ENCODE results near the gene PEX3.

Gene PEX3

GRCh38 chr6:143450453-143451371 is at the start of gene PEX3, which contains the start of gene ADAT2:
PEX3 (plus strand) TSS chr6:143450805; CDS start chr6:143451043, 238 bp downstream.
ADAT2 (minus strand) TSS chr6:143450695; CDS start chr6:143450658, 37 bp downstream.
- Mint-ChIP-seq H3K9me3 (no peaks in the 10 kb centered on the region), H3K4me1 (peaks cover 52% of the 10 kb centered on the region), H3K27me3 (no peaks in the 10 kb centered on the region), H3K27ac (peak within 1 kb of the TSS; percentile 99), H3K4me3 (peak within 1 kb of the TSS; percentile 99), H3K36me3 (peaks cover 3% of the 10 kb centered on the region)

- H3K9me3 Mint-ChIP-seq: no peaks in the 10 kb centered on the region
- no peak overlapping the region for H3K4me3 Mint-ChIP-seq
- H3K27me3 Mint-ChIP-seq: no peaks in the 10 kb centered on the region
- H3K27ac Mint-ChIP-seq: no peak overlapping the region
- H3K36me3 Mint-ChIP-seq: no peaks in the 10 kb centered on the region
- peaks cover 26% of the 10 kb centered on the region for H3K4me1 Mint-ChIP-seq
These were observed 49.5 kb upstream of the PEX3 start for GRCh38 chr6:143401068-143401446.

GRCh38 chr6:143401636-143402370 is 48.8 kb upstream of the PEX3 start:
- Mint-ChIP-seq H3K9me3 (no peaks in the 10 kb centered on the region), H3K4me1 (peaks cover 26% of the 10 kb centered on the region), H3K36me3 (no peaks in the 10 kb centered on the region), H3K4me3 (no peak overlapping the region), H3K27ac (no peak overlapping the region), H3K27me3 (peaks cover 1% of the 10 kb centered on the region)

- Mint-ChIP-seq H3K36me3 (no peaks in the 10 kb centered on the region), H3K27me3 (peaks cover 1% of the 10 kb centered on the region), H3K9me3 (no peaks in the 10 kb centered on the region), H3K4me1 (peaks cover 26% of the 10 kb centered on the region), H3K4me3 (no peak overlapping the region), H3K27ac (no peak overlapping the region)
These were observed 47.8 kb upstream of the PEX3 start for GRCh38 chr6:143402721-143403336.

GRCh38 chr6:143405373-143406154 is 45.0 kb upstream of the PEX3 start:
- Mint-ChIP-seq H3K27me3 (peaks cover 1% of the 10 kb centered on the region), H3K4me1 (peaks cover 16% of the 10 kb centered on the region), H3K36me3 (peaks cover 2% of the 10 kb centered on the region), H3K4me3 (no peak overlapping the region), H3K9me3 (no peaks in the 10 kb centered on the region), H3K27ac (no peak overlapping the region)

- Mint-ChIP-seq H3K4me3 (no peak overlapping the region), H3K4me1 (peaks cover 5% of the 10 kb centered on the region), H3K36me3 (peaks cover 2% of the 10 kb centered on the region), H3K27me3 (peaks cover 1% of the 10 kb centered on the region), H3K9me3 (no peaks in the 10 kb centered on the region), H3K27ac (no peak overlapping the region)
These were observed 43.9 kb upstream of the PEX3 start for GRCh38 chr6:143406673-143407072.

- H3K27ac Mint-ChIP-seq: no peak overlapping the region
- no peak overlapping the region for H3K4me3 Mint-ChIP-seq
- peaks cover 1% of the 10 kb centered on the region for H3K27me3 Mint-ChIP-seq
- H3K4me1 Mint-ChIP-seq: no peaks in the 10 kb centered on the region
- H3K36me3 Mint-ChIP-seq: peaks cover 3% of the 10 kb centered on the region
- no peaks in the 10 kb centered on the region for H3K9me3 Mint-ChIP-seq
These were observed 42.3 kb upstream of the PEX3 start for GRCh38 chr6:143408151-143408786.

- no peaks in the 10 kb centered on the region for H3K4me1 Mint-ChIP-seq
- no peak overlapping the region for H3K27ac Mint-ChIP-seq
- H3K27me3 Mint-ChIP-seq: peaks cover 1% of the 10 kb centered on the region
- no peaks in the 10 kb centered on the region for H3K9me3 Mint-ChIP-seq
- peaks cover 4% of the 10 kb centered on the region for H3K36me3 Mint-ChIP-seq
- no peak overlapping the region for H3K4me3 Mint-ChIP-seq
These were observed 41.8 kb upstream of the PEX3 start for GRCh38 chr6:143408787-143409162.

- H3K9me3 Mint-ChIP-seq: no peaks in the 10 kb centered on the region
- H3K27ac Mint-ChIP-seq: no peak overlapping the region
- no peak overlapping the region for H3K4me3 Mint-ChIP-seq
- peaks cover 6% of the 10 kb centered on the region for H3K36me3 Mint-ChIP-seq
- peaks cover 1% of the 10 kb centered on the region for H3K27me3 Mint-ChIP-seq
- no peaks in the 10 kb centered on the region for H3K4me1 Mint-ChIP-seq
These were observed 39.7 kb upstream of the PEX3 start for GRCh38 chr6:143410859-143411270.

GRCh38 chr6:143414769-143415168 is 35.8 kb upstream of the PEX3 start:
- H3K4me1 Mint-ChIP-seq: no peaks in the 10 kb centered on the region
- H3K27me3 Mint-ChIP-seq: no peaks in the 10 kb centered on the region
- H3K27ac Mint-ChIP-seq: no peak overlapping the region
- H3K4me3 Mint-ChIP-seq: no peak overlapping the region
- H3K36me3 Mint-ChIP-seq: peaks cover 4% of the 10 kb centered on the region
- no peaks in the 10 kb centered on the region for H3K9me3 Mint-ChIP-seq

- Mint-ChIP-seq H3K27ac (no peak overlapping the region), H3K27me3 (no peaks in the 10 kb centered on the region), H3K9me3 (no peaks in the 10 kb centered on the region), H3K4me1 (no peaks in the 10 kb centered on the region), H3K4me3 (no peak overlapping the region), H3K36me3 (peaks cover 8% of the 10 kb centered on the region)
These were observed 31.1 kb upstream of the PEX3 start for GRCh38 chr6:143419526-143419925.

GRCh38 chr6:143426026-143426425 is 24.6 kb upstream of the PEX3 start:
- peaks cover 6% of the 10 kb centered on the region for H3K36me3 Mint-ChIP-seq
- no peaks in the 10 kb centered on the region for H3K4me1 Mint-ChIP-seq
- H3K9me3 Mint-ChIP-seq: no peaks in the 10 kb centered on the region
- no peak overlapping the region for H3K27ac Mint-ChIP-seq
- H3K4me3 Mint-ChIP-seq: no peak overlapping the region
- no peaks in the 10 kb centered on the region for H3K27me3 Mint-ChIP-seq

GRCh38 chr6:143427109-143427817 is 23.3 kb upstream of the PEX3 start:
- no peaks in the 10 kb centered on the region for H3K27me3 Mint-ChIP-seq
- no peak overlapping the region for H3K4me3 Mint-ChIP-seq
- H3K36me3 Mint-ChIP-seq: peaks cover 6% of the 10 kb centered on the region
- H3K4me1 Mint-ChIP-seq: peaks cover 6% of the 10 kb centered on the region
- no peaks in the 10 kb centered on the region for H3K9me3 Mint-ChIP-seq
- H3K27ac Mint-ChIP-seq: no peak overlapping the region

- no peak overlapping the region for H3K27ac Mint-ChIP-seq
- H3K4me3 Mint-ChIP-seq: no peak overlapping the region
- no peaks in the 10 kb centered on the region for H3K9me3 Mint-ChIP-seq
- no peaks in the 10 kb centered on the region for H3K27me3 Mint-ChIP-seq
- peaks cover 6% of the 10 kb centered on the region for H3K4me1 Mint-ChIP-seq
- H3K36me3 Mint-ChIP-seq: peaks cover 8% of the 10 kb centered on the region
These were observed 20.6 kb upstream of the PEX3 start for GRCh38 chr6:143429970-143430369.
